Bronchial epithelial cell (primary cell): Measurements from ENCODE around the gene DAGLA. TPM values are rescaled to one million over a fixed set of nuclear protein-coding genes. Genes with fewer than 3 reads are reported as not detected.
"Not testable (repeated sequence)": the region's sequence is repeated elsewhere in the genome, so short reads cannot be mapped to it uniquely, and the experiment has no call there.

ENCODE experiments used
- DNase-seq: peaks from one replicate; pipeline ENCODE4 v3.0.0-alpha.2; 2010; ENCODE audit warnings: low read depth
- FAIRE-seq: peaks from 2 replicates; lab custom pipeline; 2011; peaks lifted over from hg19 to GRCh38; lab: Jason Lieb, UNC
- H3K27me3 ChIP-seq: 2 replicates; pipeline ENCODE4 v1.5.1; 2011; ENCODE audit warnings: low read length; ENCODE audit not compliant: control insufficient read depth, insufficient read depth
- H3K36me3 ChIP-seq: 2 replicates; pipeline ENCODE4 v1.5.1; 2011; ENCODE audit warnings: low read length; ENCODE audit not compliant: control insufficient read depth, insufficient read depth
- H3K4me3 ChIP-seq: 2 replicates; pipeline ENCODE4 v1.5.1; 2011; ENCODE audit warnings: mild to moderate bottlenecking, low read depth, low read length, control low read depth
- CTCF ChIP-seq: IDR thresholded peaks from 2 replicates; pipeline ENCODE4 v1.5.1; 2011; ENCODE audit warnings: mild to moderate bottlenecking, moderate library complexity, low read length, control low read depth, inconsistent platforms; ENCODE audit not compliant: insufficient read depth, severe bottlenecking
- total RNA-seq: library from RNA; depleted of rRNA; stranded (reverse); fragments of >200 nt; gene quantifications from 2 replicates; pipeline ENCODE4 v1.2.1, GENCODE V29; 2014

DAGLA gene
- total RNA-seq, 1 donor from 2014 or later, result under 0.01 TPM

GRCh38 chr11:61650781-61651571, 29.2 kb upstream of the DAGLA start:
- DNase-seq (no peak), FAIRE-seq (no peak)
- Histone ChIP-seq H3K4me3 (no peak overlapping the region), H3K27me3 (no peaks in the 10 kb centered on the region), H3K36me3 (no peaks in the 10 kb centered on the region)
- TF ChIP-seq CTCF, result no peak

- Histone ChIP-seq H3K27me3 (no peaks in the 10 kb centered on the region), H3K36me3 (no peaks in the 10 kb centered on the region), H3K4me3 (no peak overlapping the region)
- FAIRE-seq (no peak), DNase-seq (no peak)
- TF ChIP-seq CTCF, result no peak
Measured at GRCh38 chr11:61652135-61652534, 28.1 kb upstream of the DAGLA start.

- Histone ChIP-seq H3K36me3 (no peaks in the 10 kb centered on the region), H3K4me3 (no peak overlapping the region), H3K27me3 (peaks cover 1% of the 10 kb centered on the region)
- no peak for TF ChIP-seq CTCF
- FAIRE-seq (no peak), DNase-seq (no peak)
Measured at GRCh38 chr11:61654397-61654829, 25.8 kb upstream of the DAGLA start.

GRCh38 chr11:61655266-61656159, 24.7 kb upstream of the DAGLA start:
- not testable (repeated sequence) for FAIRE-seq, H3K36me3 ChIP-seq, H3K27me3 ChIP-seq

GRCh38 chr11:61656347-61657077, 23.7 kb upstream of the DAGLA start:
- TF ChIP-seq CTCF, result no peak
- Histone ChIP-seq H3K27me3 (peaks cover 1% of the 10 kb centered on the region), H3K4me3 (no peak overlapping the region), H3K36me3 (no peaks in the 10 kb centered on the region)
- no peak for FAIRE-seq
- DNase-seq, result no peak

More at GRCh38 chr11:61655266-61656159, 24.7 kb upstream of the DAGLA start:
- H3K4me3 ChIP-seq, DNase-seq: not testable (repeated sequence)
